Liver (tissue), 3 donors: ENCODE results near the gene TMEM109.

Source experiments
- CTCF ChIP-seq: fragments of 150-350 bp; IDR thresholded peaks from 2 replicates; pipeline ENCODE4 v1.5.1; 2017; ENCODE audit warnings: improper control_type of control experiment, low read depth, low read length; ENCODE audit not compliant: missing input control
- GABPA ChIP-seq, 2 donors: IDR thresholded peaks in 1 of 2; conservative IDR thresholded peaks in 1 of 2; 2 replicates each; pipeline ENCODE4 v1.6.1; 2016; ENCODE audit warnings: antibody characterized with exemption in 2 of 2, mild to moderate bottlenecking in 1 of 2, moderate library complexity in 1 of 2
- JUND ChIP-seq, 2 donors: IDR thresholded peaks; 2 replicates each; pipeline ENCODE4 v1.6.1; 2016; ENCODE audit warnings: antibody characterized with exemption in 2 of 2
- MAX ChIP-seq: IDR thresholded peaks from 2 replicates; pipeline ENCODE4 v1.6.1; 2016; ENCODE audit warnings: antibody characterized with exemption
- NR2F2 ChIP-seq: IDR thresholded peaks from 2 replicates; pipeline ENCODE4 v1.6.1; 2016; ENCODE audit warnings: antibody characterized with exemption
- RAD21 ChIP-seq, 2 donors: IDR thresholded peaks; 2 replicates each; pipeline ENCODE4 v1.6.1; 2016; ENCODE audit warnings: antibody characterized with exemption in 2 of 2, mild to moderate bottlenecking in 2 of 2
- RXRA ChIP-seq, 2 donors: IDR thresholded peaks; 2 replicates each; pipeline ENCODE4 v1.6.1; 2017 to 2018; ENCODE audit warnings: antibody characterized with exemption in 2 of 2, mild to moderate bottlenecking in 1 of 2
- SP1 ChIP-seq: IDR thresholded peaks from 2 replicates; pipeline ENCODE4 v1.6.1; 2018; ENCODE audit warnings: antibody characterized with exemption, mild to moderate bottlenecking
- YY1 ChIP-seq: IDR thresholded peaks from 2 replicates; pipeline ENCODE4 v1.6.1; 2016; ENCODE audit warnings: antibody characterized with exemption, mild to moderate bottlenecking
- TF ChIP-seq, protein P1 (sequence below): IDR thresholded peaks from 2 replicates; pipeline ENCODE4 v1.6.1; 2016; ENCODE audit warnings: antibody characterized with exemption, mild to moderate bottlenecking
- TF ChIP-seq, protein P2 (sequence below): IDR thresholded peaks from 2 replicates; pipeline ENCODE4 v1.6.1; 2016; ENCODE audit warnings: antibody characterized with exemption
- TF ChIP-seq, protein P3 (sequence below): IDR thresholded peaks from 2 replicates; pipeline ENCODE4 v1.6.1; 2016; ENCODE audit warnings: antibody characterized with exemption
- donor health status: healthy.
- donor health status: healthy.

DNA sequence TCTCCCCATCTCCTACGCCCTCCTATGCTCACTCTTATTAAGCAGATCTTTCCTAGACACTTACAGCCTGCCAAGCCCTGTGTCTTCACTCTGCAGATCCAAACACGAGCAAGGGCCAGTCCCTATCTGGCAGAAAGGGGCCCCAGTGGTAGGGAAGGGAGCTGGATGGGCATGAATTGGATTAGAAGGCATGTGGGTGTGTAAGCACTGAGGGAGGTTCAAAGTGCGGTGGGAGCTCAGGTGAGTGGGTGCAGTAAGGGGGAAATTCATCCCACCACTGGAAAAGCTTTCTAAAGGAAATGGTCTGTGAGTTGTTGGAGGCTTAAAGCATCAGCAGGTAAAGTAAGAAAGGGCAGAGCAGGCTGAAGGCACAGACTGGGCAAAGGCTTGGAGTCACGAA lies 15.8 kb downstream of the TMEM109 start:
- TF ChIP-seq CTCF (no peak), JUND (IDR thresholded peaks at IDR 0.05) (no peak), SP1 (no peak), GABPA (IDR thresholded peaks at IDR 0.05 in 1 of 2, conservative IDR thresholded peaks at IDR 0.05 in 1 of 2) (no peak), NR2F2 (no peak), YY1 (no peak), RAD21 (IDR thresholded peaks at IDR 0.05) (no peak), MAX (no peak), RXRA (IDR thresholded peaks at IDR 0.05) (no peak)
- TF ChIP-seq, protein P1, sequence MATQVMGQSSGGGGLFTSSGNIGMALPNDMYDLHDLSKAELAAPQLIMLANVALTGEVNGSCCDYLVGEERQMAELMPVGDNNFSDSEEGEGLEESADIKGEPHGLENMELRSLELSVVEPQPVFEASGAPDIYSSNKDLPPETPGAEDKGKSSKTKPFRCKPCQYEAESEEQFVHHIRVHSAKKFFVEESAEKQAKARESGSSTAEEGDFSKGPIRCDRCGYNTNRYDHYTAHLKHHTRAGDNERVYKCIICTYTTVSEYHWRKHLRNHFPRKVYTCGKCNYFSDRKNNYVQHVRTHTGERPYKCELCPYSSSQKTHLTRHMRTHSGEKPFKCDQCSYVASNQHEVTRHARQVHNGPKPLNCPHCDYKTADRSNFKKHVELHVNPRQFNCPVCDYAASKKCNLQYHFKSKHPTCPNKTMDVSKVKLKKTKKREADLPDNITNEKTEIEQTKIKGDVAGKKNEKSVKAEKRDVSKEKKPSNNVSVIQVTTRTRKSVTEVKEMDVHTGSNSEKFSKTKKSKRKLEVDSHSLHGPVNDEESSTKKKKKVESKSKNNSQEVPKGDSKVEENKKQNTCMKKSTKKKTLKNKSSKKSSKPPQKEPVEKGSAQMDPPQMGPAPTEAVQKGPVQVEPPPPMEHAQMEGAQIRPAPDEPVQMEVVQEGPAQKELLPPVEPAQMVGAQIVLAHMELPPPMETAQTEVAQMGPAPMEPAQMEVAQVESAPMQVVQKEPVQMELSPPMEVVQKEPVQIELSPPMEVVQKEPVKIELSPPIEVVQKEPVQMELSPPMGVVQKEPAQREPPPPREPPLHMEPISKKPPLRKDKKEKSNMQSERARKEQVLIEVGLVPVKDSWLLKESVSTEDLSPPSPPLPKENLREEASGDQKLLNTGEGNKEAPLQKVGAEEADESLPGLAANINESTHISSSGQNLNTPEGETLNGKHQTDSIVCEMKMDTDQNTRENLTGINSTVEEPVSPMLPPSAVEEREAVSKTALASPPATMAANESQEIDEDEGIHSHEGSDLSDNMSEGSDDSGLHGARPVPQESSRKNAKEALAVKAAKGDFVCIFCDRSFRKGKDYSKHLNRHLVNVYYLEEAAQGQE: no peak
- TF ChIP-seq, protein P2, sequence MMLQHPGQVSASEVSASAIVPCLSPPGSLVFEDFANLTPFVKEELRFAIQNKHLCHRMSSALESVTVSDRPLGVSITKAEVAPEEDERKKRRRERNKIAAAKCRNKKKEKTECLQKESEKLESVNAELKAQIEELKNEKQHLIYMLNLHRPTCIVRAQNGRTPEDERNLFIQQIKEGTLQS: no peak
- TF ChIP-seq, protein P3, sequence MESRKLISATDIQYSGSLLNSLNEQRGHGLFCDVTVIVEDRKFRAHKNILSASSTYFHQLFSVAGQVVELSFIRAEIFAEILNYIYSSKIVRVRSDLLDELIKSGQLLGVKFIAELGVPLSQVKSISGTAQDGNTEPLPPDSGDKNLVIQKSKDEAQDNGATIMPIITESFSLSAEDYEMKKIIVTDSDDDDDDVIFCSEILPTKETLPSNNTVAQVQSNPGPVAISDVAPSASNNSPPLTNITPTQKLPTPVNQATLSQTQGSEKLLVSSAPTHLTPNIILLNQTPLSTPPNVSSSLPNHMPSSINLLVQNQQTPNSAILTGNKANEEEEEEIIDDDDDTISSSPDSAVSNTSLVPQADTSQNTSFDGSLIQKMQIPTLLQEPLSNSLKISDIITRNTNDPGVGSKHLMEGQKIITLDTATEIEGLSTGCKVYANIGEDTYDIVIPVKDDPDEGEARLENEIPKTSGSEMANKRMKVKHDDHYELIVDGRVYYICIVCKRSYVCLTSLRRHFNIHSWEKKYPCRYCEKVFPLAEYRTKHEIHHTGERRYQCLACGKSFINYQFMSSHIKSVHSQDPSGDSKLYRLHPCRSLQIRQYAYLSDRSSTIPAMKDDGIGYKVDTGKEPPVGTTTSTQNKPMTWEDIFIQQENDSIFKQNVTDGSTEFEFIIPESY: no peak
